GM19438 (cell line): Measurements from ENCODE around the gene MAP1B.

Source experiments
- ATAC-seq: cut with Tn5 transposase; IDR thresholded peaks from one replicate; pipeline ENCODE4 v1.9.1; 2021; ENCODE audit warnings: low read depth; ENCODE audit not compliant: unreplicated experiment

Gene MAP1B

GRCh38 chr5:72184408-72184807 is 77.1 kb downstream of the MAP1B start:
- ATAC-seq: no peak

GRCh38 chr5:72185496-72186329 is 78.4 kb downstream of the MAP1B start:
- no peak for ATAC-seq

- no peak for ATAC-seq
Measured at GRCh38 chr5:72187388-72188075, 80.3 kb downstream of the MAP1B start.

- ATAC-seq: no peak
Measured at GRCh38 chr5:72188166-72188565, 80.9 kb downstream of the MAP1B start.

GRCh38 chr5:72189146-72189545 is 81.9 kb downstream of the MAP1B start:
- ATAC-seq: no peak

- ATAC-seq: no peak
Measured at GRCh38 chr5:72191404-72191803, 84.1 kb downstream of the MAP1B start.

GRCh38 chr5:72194846-72195245 is 87.6 kb downstream of the MAP1B start:
- ATAC-seq: peak; percentile 96

GRCh38 chr5:72195581-72195980 is 88.3 kb downstream of the MAP1B start:
- no peak for ATAC-seq

GRCh38 chr5:72197393-72197792 is 90.1 kb downstream of the MAP1B start:
- ATAC-seq: no peak

- no peak for ATAC-seq
Measured at GRCh38 chr5:72199681-72200080, 92.4 kb downstream of the MAP1B start.

GRCh38 chr5:72202331-72202825 is 95.1 kb downstream of the MAP1B start:
- no peak for ATAC-seq

- ATAC-seq: no peak
Measured at GRCh38 chr5:72203251-72203845, 96.1 kb downstream of the MAP1B start.

GRCh38 chr5:72204946-72205345 is 97.7 kb downstream of the MAP1B start:
- no peak for ATAC-seq

- ATAC-seq: no peak
Measured at GRCh38 chr5:72205431-72206009, 98.2 kb downstream of the MAP1B start.

- no peak for ATAC-seq
Measured at GRCh38 chr5:72206160-72206559, 98.9 kb downstream of the MAP1B start.

GRCh38 chr5:72206994-72207393 is 99.7 kb downstream of the MAP1B start:
- ATAC-seq: no peak

GRCh38 chr5:72208324-72208926 is 101.2 kb downstream of the MAP1B start:
- no peak for ATAC-seq

GRCh38 chr5:72209147-72210115 is 102.2 kb downstream of the MAP1B start:
- ATAC-seq: no peak

- ATAC-seq: no peak
Measured at GRCh38 chr5:72210888-72211678, 103.8 kb downstream of the MAP1B start.
